SK-N-SH (cell line): ENCODE measurements around the gene SCYGR7. TPM values are rescaled to one million over a fixed set of nuclear protein-coding genes. Genes with fewer than 3 reads are reported as not detected.

ENCODE experiments used
- CTCF ChIA-PET: fragments of 300-600, 350-600 bp; formaldehyde crosslinking; extraction: SDS; loops from one replicate; lab custom pipeline; 2021; lab: Yijun Ruan, JAX
- POLR2A ChIA-PET: fragments of 350-600 bp; sonication (Branson Sonifier 250); formaldehyde crosslinking; extraction: SDS; loops from one replicate; lab custom pipeline; 2020; ENCODE audit warnings: antibody characterized with exemption, inconsistent platforms; lab: Yijun Ruan, JAX
- DNase-seq: peaks from one replicate; pipeline ENCODE4 v3.0.0; 2012
- H2AFZ ChIP-seq: fragments of 200-600 bp; sonication (generic); 2 replicates; pipeline ENCODE4 v1.8.1; 2016; ENCODE audit warnings: antibody characterized with exemption, mild to moderate bottlenecking, low read depth
- H3F3A ChIP-seq: fragments of 200-600 bp; sonication (generic); replicated peaks from 2 replicates; pipeline ENCODE3; 2016; ENCODE audit warnings: antibody characterized with exemption, mild to moderate bottlenecking; ENCODE audit not compliant: insufficient read depth
- H3K27ac ChIP-seq, 2 experiments: fragments of 200-500 bp in 1 of 2; fragments of 200-600 bp in 1 of 2; sonication (Bioruptor generic) in 1 of 2; sonication (generic), shearing (Covaris generic) in 1 of 2; 2 replicates each; pipeline versions ENCODE4 v1.5.1 to v1.6.1; 2014 to 2016; ENCODE audit warnings: low read depth in 2 of 2, inconsistent platforms in 1 of 2, low read length in 1 of 2, mild to moderate bottlenecking in 1 of 2, mixed read lengths in 1 of 2
- H3K27me3 ChIP-seq: fragments of 200-600 bp; sonication (generic), shearing (Covaris generic); 2 replicates; pipeline ENCODE4 v1.6.1; 2016; ENCODE audit warnings: mixed run types; ENCODE audit not compliant: insufficient read depth
- H3K36me3 ChIP-seq, 2 experiments: fragments of 200-500 bp in 1 of 2; fragments of 200-600 bp in 1 of 2; sonication (Bioruptor generic) in 1 of 2; sonication (generic) in 1 of 2; replicated peaks in 1 of 2; 2 replicates each; pipeline versions ENCODE3 to v1.5.1; 2014 to 2016; ENCODE audit warnings: low read length in 1 of 2, mild to moderate bottlenecking in 1 of 2; ENCODE audit not compliant: insufficient read depth in 2 of 2, control insufficient read depth in 1 of 2
- H3K4me1 ChIP-seq, 2 experiments: fragments of 200-500 bp in 1 of 2; fragments of 200-600 bp in 1 of 2; sonication (Bioruptor generic) in 1 of 2; sonication (generic), shearing (Covaris generic) in 1 of 2; 2 replicates each; pipeline versions ENCODE4 v1.5.1 to v1.6.1; 2014 to 2016; ENCODE audit warnings: low read depth in 1 of 2, low read length in 1 of 2, mixed run types in 1 of 2; ENCODE audit not compliant: insufficient read depth in 2 of 2, control insufficient read depth in 1 of 2
- H3K4me2 ChIP-seq: fragments of 200-600 bp; sonication (generic), shearing (Covaris generic); 2 replicates; pipeline ENCODE4 v1.6.1; 2017; ENCODE audit warnings: mixed run types
- H3K4me3 ChIP-seq, 2 experiments: fragments of 200-500 bp in 1 of 2; fragments of 200-600 bp in 1 of 2; sonication (Bioruptor generic) in 1 of 2; sonication (generic), shearing (Covaris generic) in 1 of 2; 2 replicates each; pipeline versions ENCODE4 v1.5.1 to v1.8.1; 2014 to 2016; ENCODE audit warnings: low read depth in 2 of 2, inconsistent platforms in 1 of 2, low read length in 1 of 2, mild to moderate bottlenecking in 1 of 2, mixed read lengths in 1 of 2, moderate library complexity in 1 of 2
- H3K79me2 ChIP-seq: fragments of 200-600 bp; sonication (generic); 2 replicates; pipeline ENCODE4 v1.8.1; 2017; ENCODE audit warnings: mild to moderate bottlenecking; ENCODE audit not compliant: insufficient read depth
- H3K9ac ChIP-seq: fragments of 200-600 bp; sonication (generic); 2 replicates; pipeline ENCODE4 v1.6.1; 2017; ENCODE audit warnings: mixed run types
- H3K9me2 ChIP-seq: fragments of 200-600 bp; sonication (generic); 2 replicates; pipeline ENCODE4 v1.6.1; 2017; ENCODE audit warnings: mixed run types
- H3K9me3 ChIP-seq: fragments of 200-600 bp; sonication (generic); 2 replicates; pipeline ENCODE4 v1.6.1; 2017; ENCODE audit warnings: mixed run types, mild to moderate bottlenecking, moderate library complexity
- H4K20me1 ChIP-seq: fragments of 200-600 bp; sonication (generic); 2 replicates; pipeline ENCODE4 v1.6.1; 2017; ENCODE audit warnings: mild to moderate bottlenecking, mixed run types; ENCODE audit not compliant: insufficient read depth
- ELF1 ChIP-seq: IDR thresholded peaks from 2 replicates; pipeline ENCODE4 v1.4.0; 2012
- FOXM1 ChIP-seq: IDR thresholded peaks from 2 replicates; pipeline ENCODE4 v1.4.0; 2012; ENCODE audit warnings: low read depth, mild to moderate bottlenecking
- GABPA ChIP-seq: IDR thresholded peaks from 2 replicates; pipeline ENCODE4 v1.4.0; 2012; ENCODE audit warnings: low read depth, mild to moderate bottlenecking
- GATA2 ChIP-seq: sonication (generic); formaldehyde crosslinking; IDR thresholded peaks from 2 replicates; pipeline ENCODE4 v1.5.0; 2020; ENCODE audit warnings: mild to moderate bottlenecking, missing genetic modification reagents
- JUND ChIP-seq: IDR thresholded peaks from 2 replicates; pipeline ENCODE4 v1.4.0; 2012
- MAX ChIP-seq: IDR thresholded peaks from 2 replicates; pipeline ENCODE4 v1.4.0; 2012; ENCODE audit warnings: low read depth
- MEF2A ChIP-seq: IDR thresholded peaks from 2 replicates; pipeline ENCODE4 v1.4.0; 2012; ENCODE audit warnings: low read depth, borderline replicate concordance
- MXI1 ChIP-seq: IDR thresholded peaks from 2 replicates; pipeline ENCODE4 v1.6.1; 2012; ENCODE audit warnings: mild to moderate bottlenecking, low read depth, low read length, improper control_type of control experiment
- NFIC ChIP-seq: IDR thresholded peaks from 2 replicates; pipeline ENCODE4 v1.4.0; 2012; ENCODE audit warnings: borderline replicate concordance
- REST ChIP-seq: IDR thresholded peaks from 2 replicates; pipeline ENCODE4 v1.6.1; 2012; ENCODE audit warnings: mild to moderate bottlenecking, low read depth, low read length, moderate library complexity
- SMC3 ChIP-seq: IDR thresholded peaks from 2 replicates; pipeline ENCODE4 v1.6.1; 2012; ENCODE audit warnings: low read depth, low read length, improper control_type of control experiment
- TAF1 ChIP-seq: IDR thresholded peaks from 2 replicates; pipeline ENCODE4 v1.6.1; 2012; ENCODE audit warnings: low read depth, mild to moderate bottlenecking, low read length, moderate library complexity, borderline replicate concordance
- TCF12 ChIP-seq: IDR thresholded peaks from 2 replicates; pipeline ENCODE4 v1.4.0; 2012
- TEAD4 ChIP-seq: IDR thresholded peaks from 2 replicates; pipeline ENCODE4 v1.4.0; 2012; ENCODE audit warnings: mild to moderate bottlenecking, borderline replicate concordance; ENCODE audit not compliant: insufficient read depth
- USF1 ChIP-seq: IDR thresholded peaks from 2 replicates; pipeline ENCODE4 v1.4.0; 2012; ENCODE audit warnings: low read depth, borderline replicate concordance
- USF2 ChIP-seq: fragments of 150-350 bp; IDR thresholded peaks from 2 replicates; pipeline ENCODE4 v1.6.1; 2017; ENCODE audit warnings: antibody characterized with exemption, low read length, low read depth, borderline replicate concordance
- ZBTB33 ChIP-seq: IDR thresholded peaks from 2 replicates; pipeline ENCODE4 v1.4.0; 2012; ENCODE audit warnings: low read depth, borderline replicate concordance
- WGBS: methylation state at CpG from one replicate; pipeline ENCODE4 v1.1.6; 2017; ENCODE audit warnings: low lambda C conversion rate; 5-methylcytosine and 5-hydroxymethylcytosine counted together
- polyA plus RNA-seq, 3 experiments: library from polyadenylated mRNA; depleted of rRNA; stranded (reverse); fragments of >200 nt; gene quantifications; 2 replicates each; pipeline ENCODE4 v1.2.3, GENCODE V29; 2012

SCYGR7 gene
- polyA plus RNA-seq, 1 of the 3 experiments (the other 2 are of a cell fraction): not detected

- H3K79me2 ChIP-seq: no peaks in the 10 kb centered on the region
- H3K9me2 ChIP-seq: no peaks in the 10 kb centered on the region
- TF ChIP-seq TCF12 (no peak), MEF2A (no peak), GABPA (no peak), FOXM1 (no peak), REST (no peak), MAX (no peak), TEAD4 (no peak), NFIC (no peak), USF1 (no peak), JUND (no peak), SMC3 (no peak), GATA2 (CRISPR knock-in tag) (no peak)
- H3K9me3 ChIP-seq: no peaks in the 10 kb centered on the region
- H4K20me1 ChIP-seq: no peaks in the 10 kb centered on the region
- 26% methylated on average over 6 of the region's 15 CpGs for WGBS
- H3F3A ChIP-seq: no peaks in the 10 kb centered on the region
- peaks cover 43% of the 10 kb centered on the region for H3K27me3 ChIP-seq
- H3K36me3 ChIP-seq: no peaks in the 10 kb centered on the region
- no peak for DNase-seq
- POLR2A ChIA-PET: no interaction called here
- no peak within 1 kb of the TSS for H3K4me3 ChIP-seq
- no peak within 1 kb of the TSS for H3K4me2 ChIP-seq
- H3K9ac ChIP-seq: no peak within 1 kb of the TSS
- H2AFZ ChIP-seq: no peak within 1 kb of the TSS
- CTCF ChIA-PET: no interaction called here
- no peak within 1 kb of the TSS for H3K27ac ChIP-seq
- no peaks in the 10 kb centered on the region for H3K4me1 ChIP-seq
Measured at GRCh38 chr2:227724394-227725039, 3.6 kb upstream of the SCYGR7 start, which contains the start of gene SCYGR6. SCYGR6 (minus strand) TSS chr2:227724757; CDS start chr2:227724757, 0 bp downstream.

- POLR2A ChIA-PET: no interaction called here
- H4K20me1 ChIP-seq: no peaks in the 10 kb centered on the region
- no peaks in the 10 kb centered on the region; the same call in 1 of the 2 replicates for H3K27me3 ChIP-seq
- H3K27ac ChIP-seq: no peak overlapping the region
- H3K4me1 ChIP-seq: no peaks in the 10 kb centered on the region
- no peak overlapping the region for H3K4me3 ChIP-seq
- H2AFZ ChIP-seq: no peak overlapping the region
- H3K4me2 ChIP-seq: no peak overlapping the region
- DNase-seq: no peak
- no peak overlapping the region for H3K9ac ChIP-seq
- 84% methylated on average over 14 of the region's 14 CpGs for WGBS
- H3K9me2 ChIP-seq: no peaks in the 10 kb centered on the region
- TF ChIP-seq MXI1 (no peak), USF2 (no peak), TAF1 (no peak), SMC3 (no peak), ZBTB33 (no peak), ELF1 (no peak)
- H3K36me3 ChIP-seq: no peaks in the 10 kb centered on the region
- no peaks in the 10 kb centered on the region for H3K9me3 ChIP-seq
- no peaks in the 10 kb centered on the region for H3K79me2 ChIP-seq
- CTCF ChIA-PET: interaction anchor here (1.3 to 2.0 kb wide), 2 partner anchors 16 to 77 kb away, joined by 3 to 4 read pairs; no protein-coding TSS in a partner anchor
- H3F3A ChIP-seq: no peaks in the 10 kb centered on the region
Measured at GRCh38 chr2:227739351-227739750, 11.2 kb downstream of the SCYGR7 start.
